HG02981 (cell line): ENCODE data around the gene MAMSTR.

Experiments used
- ATAC-seq: cut with Tn5 transposase; IDR thresholded peaks from one replicate; pipeline ENCODE4 v1.9.1; 2021; ENCODE audit warnings: mild to moderate bottlenecking, moderate library complexity; ENCODE audit not compliant: unreplicated experiment

The MAMSTR gene

DNA sequence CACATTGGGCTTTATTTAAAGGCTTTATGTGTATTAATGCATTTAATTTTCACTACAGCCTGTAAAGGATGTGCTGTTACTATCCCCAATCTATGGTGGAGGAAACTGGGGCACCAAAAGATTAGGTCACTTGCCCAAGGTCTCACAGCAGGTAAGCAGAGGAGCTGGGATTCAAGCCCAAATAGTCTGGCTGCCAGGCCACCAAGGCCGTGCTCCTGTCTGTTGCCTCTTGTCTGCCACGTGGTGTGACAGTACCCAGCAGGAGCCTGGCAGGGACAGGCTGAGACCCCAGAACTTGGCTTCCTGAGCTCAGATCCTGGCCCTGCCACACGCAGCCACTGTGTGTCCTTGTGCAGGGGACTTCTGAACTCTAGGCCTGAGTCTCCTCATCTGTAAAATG, 51.2 kb downstream of the MAMSTR start:
- ATAC-seq: no peak

DNA sequence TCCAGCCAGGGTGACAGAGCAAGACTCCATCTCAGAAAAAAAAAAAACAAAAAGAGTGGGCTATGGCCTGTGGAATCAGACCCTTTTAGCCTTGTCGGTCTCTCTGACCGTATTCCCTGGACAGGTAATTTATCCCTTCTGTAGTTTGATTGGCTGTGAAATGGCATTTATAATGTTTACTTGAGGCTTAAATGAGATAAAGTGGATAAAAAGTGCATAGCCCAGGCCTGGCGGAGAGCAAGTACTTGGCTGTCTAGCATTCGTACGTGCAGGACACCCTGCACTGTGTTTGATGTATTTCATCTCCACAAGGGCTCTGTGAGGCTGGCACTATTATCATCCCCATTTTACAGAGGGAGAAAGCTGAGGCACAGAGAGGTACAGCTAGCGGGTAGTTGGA, 53.7 kb downstream of the MAMSTR start:
- no peak for ATAC-seq

DNA sequence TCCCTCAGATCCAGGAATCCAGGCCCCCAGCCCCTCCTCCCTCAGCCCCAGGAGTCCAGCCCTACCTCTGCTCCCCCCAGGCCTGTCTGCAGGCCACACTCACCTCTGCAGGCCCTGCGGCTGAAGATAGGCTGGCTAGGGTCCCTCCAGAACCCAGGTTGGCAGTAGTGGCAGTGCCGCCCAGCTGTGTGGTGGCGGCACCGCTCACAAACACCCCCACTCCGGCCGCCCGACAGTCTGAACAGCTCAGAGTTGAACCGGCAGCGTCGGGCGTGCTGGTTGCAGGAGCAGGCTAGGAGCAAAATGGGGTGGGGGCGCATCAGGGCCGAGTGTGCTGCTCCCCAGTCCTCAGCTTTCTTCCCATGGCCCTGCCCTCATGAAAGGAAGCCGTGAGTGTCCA, 55.0 kb downstream of the MAMSTR start:
- ATAC-seq: no peak

DNA sequence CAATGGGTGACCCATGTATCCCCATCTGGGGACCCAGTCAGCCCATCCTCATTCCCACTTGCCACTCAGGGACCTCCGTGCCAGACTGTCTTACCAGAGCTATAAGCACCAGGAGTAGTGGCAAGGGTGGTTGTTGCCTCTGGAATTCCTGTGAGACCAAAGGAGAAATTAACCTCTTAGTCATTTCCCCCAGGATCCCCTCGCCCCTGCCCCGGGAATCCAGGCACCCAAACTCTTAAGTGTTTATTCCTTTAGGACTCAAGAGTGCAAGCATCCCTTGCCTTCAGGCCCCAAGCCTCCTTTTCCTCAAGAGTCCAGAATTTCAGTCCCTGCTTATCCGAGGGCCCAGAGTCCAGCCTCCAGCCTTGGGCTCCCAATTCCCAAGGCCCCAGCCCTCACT, 55.9 kb downstream of the MAMSTR start:
- no peak for ATAC-seq
